ENCODE data around the gene PPP2R5C. TPM values are rescaled to one million over a fixed set of nuclear protein-coding genes. Genes with fewer than 3 reads are reported as not detected.

PPP2R5C gene
- total RNA-seq, 1 experiment from 2014 or later = 96.1 TPM

DNA sequence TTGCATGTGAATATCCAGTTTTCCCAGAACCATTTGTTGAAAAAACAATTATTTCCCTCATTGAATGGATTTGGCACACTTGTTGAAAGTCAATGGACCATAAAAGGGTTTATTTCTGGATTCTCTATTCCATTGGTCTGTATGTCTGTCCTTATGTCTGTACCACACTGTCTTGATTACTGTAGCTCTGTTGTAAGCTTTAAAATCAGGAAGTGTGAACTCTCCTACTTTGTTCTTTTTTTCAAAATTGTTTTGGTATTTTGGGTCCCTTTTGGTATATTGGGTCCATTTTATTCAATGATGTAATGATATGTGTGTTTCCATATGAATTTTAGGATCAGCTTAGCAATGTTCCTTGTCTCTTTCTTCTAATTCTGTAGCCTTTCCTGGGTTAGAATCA lies 64.8 kb downstream of the PPP2R5C start:
- Histone ChIP-seq H3K27me3 (ENCODE audit: low read length) (no peaks in the 10 kb centered on the region), H3F3A (ENCODE audit: low read length, unreplicated experiment) (no peaks in the 10 kb centered on the region), H3K79me2 (ENCODE audit: low read length) (peaks cover 82% of the 10 kb centered on the region), H3K9me2 (replicated peaks; ENCODE audit: low read length) (no peaks in the 10 kb centered on the region), H3K4me1 (ENCODE audit: insufficient read depth, low read length) (no peaks in the 10 kb centered on the region), H3K4me3 (ENCODE audit: low read length) (no peak overlapping the region), H3K4me2 (ENCODE audit: low read length) (no peak overlapping the region), H3K9me3 (ENCODE audit: low read length) (no peaks in the 10 kb centered on the region), H4K20me1 (ENCODE audit: low read length) (no peaks in the 10 kb centered on the region; the same call in 1 of the 2 replicates), H3K36me3 (ENCODE audit: low read depth, low read length) (peaks cover 13% of the 10 kb centered on the region), H3K9ac (ENCODE audit: low read length) (no peak overlapping the region), H2AFZ (ENCODE audit: low read length) (no peak overlapping the region), H3K27ac (ENCODE audit: low read length) (no peak overlapping the region)
- ATAC-seq (no peak), DNase-seq (no peak)
- POLR2A ChIA-PET (ENCODE audit: unreplicated experiment) = interaction anchor here (0.6 to 0.7 kb wide), 2 partner anchors 59 to 125 kb away, joined by 3 to 13 read pairs; no protein-coding TSS in a partner anchor
- CTCF ChIA-PET = no interaction called here
- BruUV-seq (replicated peaks) = no TSS peak
- TF ChIP-seq EZH2phosphoT487 (IDR thresholded peaks at IDR 0.05; ENCODE audit: borderline replicate concordance, low read length) (no peak), EZH2 (IDR thresholded peaks at IDR 0.05; ENCODE audit: low read length, unreplicated experiment) (no peak), CTCF (conservative IDR thresholded peaks at IDR 0.05; ENCODE audit: low read depth, low read length) (no peak)
- intact Hi-C loops (cut with micrococcal nuclease) = no loop called here

GRCh38 chr14:101827286-101827685 lies 65.8 kb downstream of the PPP2R5C start:
- Histone ChIP-seq H3K9me2 (replicated peaks; ENCODE audit: low read length) (no peaks in the 10 kb centered on the region), H3K4me1 (ENCODE audit: insufficient read depth, low read length) (no peaks in the 10 kb centered on the region), H3F3A (ENCODE audit: low read length, unreplicated experiment) (no peaks in the 10 kb centered on the region), H4K20me1 (ENCODE audit: low read length) (no peaks in the 10 kb centered on the region; the same call in 1 of the 2 replicates), H3K9ac (ENCODE audit: low read length) (no peak overlapping the region), H3K27me3 (ENCODE audit: low read length) (no peaks in the 10 kb centered on the region), H3K4me3 (ENCODE audit: low read length) (no peak overlapping the region), H3K4me2 (ENCODE audit: low read length) (no peak overlapping the region), H2AFZ (ENCODE audit: low read length) (no peak overlapping the region), H3K9me3 (ENCODE audit: low read length) (no peaks in the 10 kb centered on the region), H3K79me2 (ENCODE audit: low read length) (peaks cover 78% of the 10 kb centered on the region), H3K36me3 (ENCODE audit: low read depth, low read length) (peaks cover 13% of the 10 kb centered on the region), H3K27ac (ENCODE audit: low read length) (no peak overlapping the region)
- ChIA-PET CTCF (no interaction called here), POLR2A (ENCODE audit: unreplicated experiment) (no interaction called here)
- no peak for ATAC-seq
- intact Hi-C loops (cut with micrococcal nuclease) = no loop called here
- TF ChIP-seq EZH2phosphoT487 (IDR thresholded peaks at IDR 0.05; ENCODE audit: borderline replicate concordance, low read length) (no peak), EZH2 (IDR thresholded peaks at IDR 0.05; ENCODE audit: low read length, unreplicated experiment) (no peak), CTCF (conservative IDR thresholded peaks at IDR 0.05; ENCODE audit: low read depth, low read length) (no peak)
- no peak for DNase-seq
- no TSS peak for BruUV-seq (replicated peaks)

- Histone ChIP-seq H3K27ac (ENCODE audit: low read length) (no peak overlapping the region), H3F3A (ENCODE audit: low read length, unreplicated experiment) (no peaks in the 10 kb centered on the region), H3K27me3 (ENCODE audit: low read length) (no peaks in the 10 kb centered on the region), H3K4me3 (ENCODE audit: low read length) (no peak overlapping the region), H3K4me2 (ENCODE audit: low read length) (no peak overlapping the region), H3K9me3 (ENCODE audit: low read length) (no peaks in the 10 kb centered on the region), H3K36me3 (ENCODE audit: low read depth, low read length) (peaks cover 13% of the 10 kb centered on the region), H3K9me2 (replicated peaks; ENCODE audit: low read length) (no peaks in the 10 kb centered on the region), H3K79me2 (ENCODE audit: low read length) (peaks cover 78% of the 10 kb centered on the region), H3K9ac (ENCODE audit: low read length) (no peak overlapping the region), H3K4me1 (ENCODE audit: insufficient read depth, low read length) (no peaks in the 10 kb centered on the region), H4K20me1 (ENCODE audit: low read length) (no peaks in the 10 kb centered on the region; the same call in 1 of the 2 replicates), H2AFZ (ENCODE audit: low read length) (no peak overlapping the region)
- ATAC-seq (no peak), DNase-seq (no peak)
- TF ChIP-seq CTCF (conservative IDR thresholded peaks at IDR 0.05; ENCODE audit: low read depth, low read length) (no peak), EZH2 (IDR thresholded peaks at IDR 0.05; ENCODE audit: low read length, unreplicated experiment) (no peak), EZH2phosphoT487 (IDR thresholded peaks at IDR 0.05; ENCODE audit: borderline replicate concordance, low read length) (no peak)
- ChIA-PET CTCF (no interaction called here), POLR2A (ENCODE audit: unreplicated experiment) (no interaction called here)
- intact Hi-C loops (cut with micrococcal nuclease) = no loop called here
- BruUV-seq (replicated peaks) = no TSS peak
These were observed 66.5 kb downstream of the PPP2R5C start for GRCh38 chr14:101828046-101828445.
